ENCODE results near the gene SNAPC2. TPM values are rescaled to one million over a fixed set of nuclear protein-coding genes. Genes with fewer than 3 reads are reported as not detected.

Gene SNAPC2
- 16.3 and 22.7 TPM in 2 replicates for total RNA-seq

GRCh38 chr19:7919610-7920518 lies at the start of gene SNAPC2:
Gene SNAPC2, plus strand, starts transcription at chr19:7920338. Its CDS starts 29 bp downstream, at chr19:7920367.

GRCh38 chr19:7874076-7874896 lies 45.9 kb upstream of the SNAPC2 start, which contains the start of gene PRR36:
Gene PRR36, minus strand, starts transcription at chr19:7874390. Its CDS starts 701 bp downstream, at chr19:7873689.

GRCh38 chr19:7888145-7888825 lies 31.9 kb upstream of the SNAPC2 start, which contains the start of gene LRRC8E:
Gene LRRC8E, plus strand, starts transcription at chr19:7888510. Its CDS starts 7,094 bp downstream, at chr19:7895604.

GRCh38 chr19:7903244-7904073 lies 16.7 kb upstream of the SNAPC2 start, which contains the start of gene MAP2K7:
Gene MAP2K7, plus strand, starts transcription at chr19:7903877. Its CDS starts 68 bp downstream, at chr19:7903945.

GRCh38 chr19:7914598-7915045 lies 5.5 kb upstream of the SNAPC2 start, which contains the start of gene TGFBR3L:
Gene TGFBR3L, plus strand, starts transcription at chr19:7914830.

GRCh38 chr19:7926021-7926726 lies 6.0 kb downstream of the SNAPC2 start, which contains the start of gene CTXN1:
Gene CTXN1, minus strand, starts transcription at chr19:7926135. Its CDS starts 597 bp downstream, at chr19:7925538.

GRCh38 chr19:7943444-7944176 lies 23.5 kb downstream of the SNAPC2 start, which contains the start of gene TIMM44:
Gene TIMM44, minus strand, starts transcription at chr19:7943666. Its CDS starts 15 bp downstream, at chr19:7943651.

Other genes with a start within 250 kb of the SNAPC2 start
- not detected in 2 replicates for gene MCEMP1, start 243.2 kb upstream of the SNAPC2 start, total RNA-seq
- gene TRAPPC5, start 239.5 kb upstream of the SNAPC2 start, total RNA-seq = 77.8 and 89.3 TPM in 2 replicates
- not detected in 2 replicates for gene FCER2, start 218.2 kb upstream of the SNAPC2 start, total RNA-seq
- gene CLEC4G, start 188.2 kb upstream of the SNAPC2 start, total RNA-seq = not detected in 2 replicates
- gene CD209, start 172.8 kb upstream of the SNAPC2 start, total RNA-seq = not detected in 2 replicates
- 0.97 TPM in 1 of 2 replicates, not detected in the other for gene CLEC4M, start 157.1 kb upstream of the SNAPC2 start, total RNA-seq
- gene EVI5L, start 90.1 kb upstream of the SNAPC2 start, total RNA-seq = 8.8 and 11.0 TPM in 2 replicates
- not detected in 2 replicates for gene PRR36, start 45.9 kb upstream of the SNAPC2 start, total RNA-seq
- 1.1 and 1.3 TPM in 2 replicates for gene LRRC8E, start 31.8 kb upstream of the SNAPC2 start, total RNA-seq
- 8.4 and 11.6 TPM in 2 replicates for gene MAP2K7, start 16.5 kb upstream of the SNAPC2 start, total RNA-seq
- 2.3 TPM in 1 of 2 replicates, not detected in the other for gene TGFBR3L, start 5.5 kb upstream of the SNAPC2 start, total RNA-seq
- gene CTXN1, start 5.8 kb downstream of the SNAPC2 start, total RNA-seq = 4.1 and 12.3 TPM in 2 replicates
- gene TIMM44, start 23.3 kb downstream of the SNAPC2 start, total RNA-seq = 58.4 and 65.6 TPM in 2 replicates
- 25.7 and 38.0 TPM in 2 replicates for gene ELAVL1, start 85.3 kb downstream of the SNAPC2 start, total RNA-seq
- gene CCL25, start 132.4 kb downstream of the SNAPC2 start, total RNA-seq = not detected in 2 replicates
- gene FBN3, start 229.3 kb downstream of the SNAPC2 start, total RNA-seq = not detected in 2 replicates

Data from epithelial cell of umbilical artery (primary cell).